Astrocyte (in vitro differentiated cells and primary cell): Measurements from ENCODE around the gene AGAP9. TPM values are rescaled to one million over a fixed set of nuclear protein-coding genes. Genes with fewer than 3 reads are reported as not detected.
"Not testable (repeated sequence)": the region's sequence is repeated elsewhere in the genome, so short reads cannot be mapped to it uniquely, and the experiment has no call there.

Experiments used
- DNase-seq: peaks from one replicate; pipeline ENCODE4 v3.0.0-alpha.2; 2010; ENCODE audit warnings: low read depth
- FAIRE-seq: peaks from 2 replicates; lab custom pipeline; 2011; peaks lifted over from hg19 to GRCh38; lab: Jason Lieb, UNC
- H2AFZ ChIP-seq: 2 replicates; pipeline ENCODE4 v1.6.0; 2012; ENCODE audit warnings: low read depth, low read length, inconsistent platforms
- H3K27ac ChIP-seq: 2 replicates; pipeline ENCODE4 v1.5.1; 2011; ENCODE audit warnings: low read depth, low read length, inconsistent platforms
- H3K27me3 ChIP-seq: 2 replicates; pipeline ENCODE4 v1.6.0; 2011; ENCODE audit warnings: low read length, inconsistent platforms; ENCODE audit not compliant: insufficient read depth
- H3K36me3 ChIP-seq: 2 replicates; pipeline ENCODE4 v1.5.1; 2011; ENCODE audit warnings: low read length, inconsistent platforms; ENCODE audit not compliant: insufficient read depth
- H3K4me1 ChIP-seq: 2 replicates; pipeline ENCODE4 v1.5.1; 2011; ENCODE audit warnings: low read length, inconsistent platforms; ENCODE audit not compliant: insufficient read depth
- H3K4me2 ChIP-seq: 2 replicates; pipeline ENCODE4 v1.6.0; 2012; ENCODE audit warnings: low read length, inconsistent platforms
- H3K4me3 ChIP-seq: 2 replicates; pipeline ENCODE4 v1.5.1; 2011; ENCODE audit warnings: low read depth, mild to moderate bottlenecking, low read length, inconsistent platforms; ENCODE audit not compliant: insufficient read depth
- H3K79me2 ChIP-seq: 2 replicates; pipeline ENCODE4 v1.6.0; 2012; ENCODE audit warnings: mild to moderate bottlenecking, low read length, inconsistent platforms; ENCODE audit not compliant: insufficient read depth
- H3K9ac ChIP-seq: 2 replicates; pipeline ENCODE4 v1.6.0; 2012; ENCODE audit warnings: mild to moderate bottlenecking, low read length, inconsistent platforms
- H3K9me3 ChIP-seq: 2 replicates; pipeline ENCODE4 v1.5.1; 2012; ENCODE audit warnings: low read depth, mild to moderate bottlenecking, low read length, inconsistent platforms; ENCODE audit not compliant: insufficient read depth
- H4K20me1 ChIP-seq: 2 replicates; pipeline ENCODE4 v1.6.0; 2012; ENCODE audit warnings: low read length, inconsistent platforms; ENCODE audit not compliant: insufficient read depth
- H3K27ac Mint-ChIP-seq: one replicate; pipeline ENCODE4 v1.8.0; 2021; ENCODE audit warnings: mild to moderate bottlenecking, mixed read lengths; ENCODE audit not compliant: unreplicated experiment
- H3K27me3 Mint-ChIP-seq: one replicate; pipeline ENCODE4 v1.8.0; 2021; ENCODE audit warnings: low read depth, mixed read lengths; ENCODE audit not compliant: unreplicated experiment
- H3K36me3 Mint-ChIP-seq: one replicate; pipeline ENCODE4 v1.8.0; 2021; ENCODE audit warnings: low read depth, mixed read lengths; ENCODE audit not compliant: unreplicated experiment
- H3K4me1 Mint-ChIP-seq: one replicate; pipeline ENCODE4 v1.8.0; 2021; ENCODE audit warnings: low read depth, mixed read lengths; ENCODE audit not compliant: unreplicated experiment
- H3K4me3 Mint-ChIP-seq: one replicate; pipeline ENCODE4 v1.8.0; 2021; ENCODE audit warnings: mild to moderate bottlenecking, moderate library complexity, mixed read lengths; ENCODE audit not compliant: unreplicated experiment
- H3K9me3 Mint-ChIP-seq: one replicate; pipeline ENCODE4 v1.8.0; 2021; ENCODE audit warnings: mild to moderate bottlenecking, mixed read lengths; ENCODE audit not compliant: unreplicated experiment
- total RNA-seq: library from RNA; stranded (reverse); gene quantifications from 2 replicates; pipeline ENCODE4 v1.2.1, GENCODE V29; 2021

AGAP9 gene
- total RNA-seq, 1 donor from 2014 or later, result 7.0 TPM

GRCh38 chr10:47483923-47484322, 39.5 kb downstream of the AGAP9 start, which contains the start of gene ANXA8:
ANXA8 (minus strand) TSS chr10:47484115; CDS start chr10:47483933, 182 bp downstream.
- H3K27me3 Mint-ChIP-seq, H3K4me1 ChIP-seq, H3K36me3 Mint-ChIP-seq, H3K4me3 ChIP-seq, H3K4me2 ChIP-seq, H3K9ac ChIP-seq, H3K36me3 ChIP-seq, H3K27ac ChIP-seq, H3K27me3 ChIP-seq, H3K27ac Mint-ChIP-seq, DNase-seq, FAIRE-seq, H4K20me1 ChIP-seq, H3K4me3 Mint-ChIP-seq, H3K9me3 ChIP-seq, H2AFZ ChIP-seq, H3K9me3 Mint-ChIP-seq, H3K79me2 ChIP-seq, H3K4me1 Mint-ChIP-seq: not testable (repeated sequence)

GRCh38 chr10:47482367-47482766, 41.1 kb downstream of the AGAP9 start:
- not testable (repeated sequence) for H2AFZ ChIP-seq, H3K4me3 Mint-ChIP-seq, H3K4me1 ChIP-seq, H3K9me3 ChIP-seq, H3K9me3 Mint-ChIP-seq, H3K36me3 Mint-ChIP-seq, H3K4me3 ChIP-seq, H3K27me3 Mint-ChIP-seq, H3K27ac Mint-ChIP-seq, H3K4me2 ChIP-seq, H3K27me3 ChIP-seq, H3K9ac ChIP-seq, H3K4me1 Mint-ChIP-seq, H3K27ac ChIP-seq, H3K36me3 ChIP-seq, H4K20me1 ChIP-seq, DNase-seq, H3K79me2 ChIP-seq, FAIRE-seq

- not testable (repeated sequence) for H3K36me3 ChIP-seq, H3K36me3 Mint-ChIP-seq, H2AFZ ChIP-seq, DNase-seq, H3K4me2 ChIP-seq, H3K9me3 ChIP-seq, FAIRE-seq, H3K9ac ChIP-seq, H3K27me3 ChIP-seq, H3K4me3 ChIP-seq, H3K4me1 ChIP-seq, H3K4me3 Mint-ChIP-seq, H3K27me3 Mint-ChIP-seq, H3K27ac Mint-ChIP-seq, H4K20me1 ChIP-seq, H3K9me3 Mint-ChIP-seq, H3K79me2 ChIP-seq, H3K4me1 Mint-ChIP-seq
- peak overlapping the region; percentile 71 for H3K27ac ChIP-seq
Observed at GRCh38 chr10:47481768-47482181, 41.7 kb downstream of the AGAP9 start.

GRCh38 chr10:47481182-47481766, 42.2 kb downstream of the AGAP9 start:
- not testable (repeated sequence) for H3K4me1 ChIP-seq, H3K9ac ChIP-seq, H3K27me3 Mint-ChIP-seq, H3K27ac Mint-ChIP-seq, H3K27ac ChIP-seq, H2AFZ ChIP-seq, H3K9me3 ChIP-seq, H3K4me3 ChIP-seq, H3K36me3 Mint-ChIP-seq, H4K20me1 ChIP-seq, H3K27me3 ChIP-seq, FAIRE-seq, H3K36me3 ChIP-seq, H3K4me1 Mint-ChIP-seq, H3K9me3 Mint-ChIP-seq, H3K4me2 ChIP-seq, H3K4me3 Mint-ChIP-seq, H3K79me2 ChIP-seq
- peak; percentile 84 for DNase-seq

GRCh38 chr10:47480133-47480532, 43.3 kb downstream of the AGAP9 start:
- not testable (repeated sequence) for H3K4me1 Mint-ChIP-seq, H3K9me3 ChIP-seq, H3K4me3 ChIP-seq, H3K27ac ChIP-seq, H3K4me2 ChIP-seq, H3K27me3 ChIP-seq, H3K79me2 ChIP-seq, H3K27me3 Mint-ChIP-seq, H4K20me1 ChIP-seq, DNase-seq, H3K36me3 Mint-ChIP-seq, H3K4me3 Mint-ChIP-seq, H2AFZ ChIP-seq, H3K4me1 ChIP-seq, H3K9me3 Mint-ChIP-seq, FAIRE-seq, H3K9ac ChIP-seq, H3K36me3 ChIP-seq, H3K27ac Mint-ChIP-seq

- not testable (repeated sequence) for H3K36me3 ChIP-seq, FAIRE-seq, H3K27ac ChIP-seq, H2AFZ ChIP-seq, H3K4me1 Mint-ChIP-seq, H3K9ac ChIP-seq, H3K9me3 ChIP-seq, H3K9me3 Mint-ChIP-seq, H3K36me3 Mint-ChIP-seq, H3K27me3 ChIP-seq, H3K4me1 ChIP-seq, H3K4me3 ChIP-seq, H3K27me3 Mint-ChIP-seq, H3K4me2 ChIP-seq, H3K27ac Mint-ChIP-seq, H3K4me3 Mint-ChIP-seq, H3K79me2 ChIP-seq, H4K20me1 ChIP-seq, DNase-seq
Observed at GRCh38 chr10:47478114-47478513, 45.3 kb downstream of the AGAP9 start.
